ENCODE data around the gene TTC34.

The TTC34 gene

GRCh38 chr1:2817784-2818564 lies 16.5 kb upstream of the TTC34 start:
- no peak for TF ChIP-seq CTCF (IDR thresholded peaks at IDR 0.05; ENCODE audit: low read depth, low read length)
- no peak overlapping the region for H3K4me3 ChIP-seq (ENCODE audit: low read depth, low read length)

- no peak overlapping the region for H3K4me3 ChIP-seq (ENCODE audit: low read depth, low read length)
- TF ChIP-seq CTCF (IDR thresholded peaks at IDR 0.05; ENCODE audit: low read depth, low read length), result no peak
These were observed 15.3 kb upstream of the TTC34 start for GRCh38 chr1:2816786-2817185.

- no peak for TF ChIP-seq CTCF (IDR thresholded peaks at IDR 0.05; ENCODE audit: low read depth, low read length)
- H3K4me3 ChIP-seq (ENCODE audit: low read depth, low read length), result no peak overlapping the region
These were observed 14.1 kb upstream of the TTC34 start for GRCh38 chr1:2815551-2815950.

GRCh38 chr1:2814511-2815075 lies 13.1 kb upstream of the TTC34 start:
- no peak for TF ChIP-seq CTCF (IDR thresholded peaks at IDR 0.05; ENCODE audit: low read depth, low read length)
- no peak overlapping the region for H3K4me3 ChIP-seq (ENCODE audit: low read depth, low read length)

GRCh38 chr1:2812939-2813653 lies 11.6 kb upstream of the TTC34 start:
- TF ChIP-seq CTCF (IDR thresholded peaks at IDR 0.05; ENCODE audit: low read depth, low read length), result no peak
- H3K4me3 ChIP-seq (ENCODE audit: low read depth, low read length), result no peak overlapping the region

GRCh38 chr1:2812136-2812535 lies 10.6 kb upstream of the TTC34 start:
- no peak for TF ChIP-seq CTCF (IDR thresholded peaks at IDR 0.05; ENCODE audit: low read depth, low read length)
- no peak overlapping the region for H3K4me3 ChIP-seq (ENCODE audit: low read depth, low read length)

GRCh38 chr1:2811533-2811918 lies 10.0 kb upstream of the TTC34 start:
- H3K4me3 ChIP-seq (ENCODE audit: low read depth, low read length), result no peak overlapping the region
- TF ChIP-seq CTCF (IDR thresholded peaks at IDR 0.05; ENCODE audit: low read depth, low read length), result no peak
